Tongue (tissue), 2 donors: Measurements from ENCODE around the gene SIAE. TPM values are rescaled to one million over a fixed set of nuclear protein-coding genes. Genes with fewer than 3 reads are reported as not detected.

Experiments
- DNase-seq: peaks from one replicate; pipeline ENCODE4 v3.0.0-alpha.2; 2015
- total RNA-seq: library from RNA; depleted of rRNA; stranded (reverse); fragments of >200 nt; gene quantifications from one replicate; pipeline ENCODE4 v1.2.3, GENCODE V29; 2014

Gene SIAE
- total RNA-seq, 1 donor from 2014 or later, result 7.2 TPM

- DNase-seq, result no peak
These were observed 9.7 kb downstream of the SIAE start for GRCh38 chr11:124663861-124664260.

GRCh38 chr11:124662106-124662505 lies 11.4 kb downstream of the SIAE start:
- DNase-seq, result no peak

GRCh38 chr11:124661553-124661952 lies 12.0 kb downstream of the SIAE start:
- DNase-seq, result no peak

- DNase-seq, result no peak
These were observed 14.6 kb downstream of the SIAE start for GRCh38 chr11:124658986-124659385.

- DNase-seq, result no peak
These were observed 15.0 kb downstream of the SIAE start for GRCh38 chr11:124658501-124658900.

- DNase-seq, result no peak
These were observed 15.6 kb downstream of the SIAE start for GRCh38 chr11:124657904-124658303.

- DNase-seq, result peak; percentile 56
These were observed 16.5 kb downstream of the SIAE start for GRCh38 chr11:124656774-124657630.

GRCh38 chr11:124648610-124649009 lies 24.9 kb downstream of the SIAE start:
- no peak for DNase-seq

- DNase-seq, result no peak
These were observed 27.4 kb downstream of the SIAE start for GRCh38 chr11:124646148-124646547.

GRCh38 chr11:124644426-124645280 lies 28.9 kb downstream of the SIAE start:
- peak; percentile 78 for DNase-seq

GRCh38 chr11:124643605-124644425 lies 29.7 kb downstream of the SIAE start:
- peak; percentile 4 for DNase-seq

GRCh38 chr11:124643042-124643604 lies 30.4 kb downstream of the SIAE start:
- DNase-seq, result no peak

GRCh38 chr11:124642628-124643027 lies 30.9 kb downstream of the SIAE start:
- DNase-seq, result no peak

GRCh38 chr11:124640666-124641065 lies 32.9 kb downstream of the SIAE start:
- DNase-seq, result no peak

GRCh38 chr11:124639186-124639585 lies 34.4 kb downstream of the SIAE start:
- DNase-seq, result no peak

- DNase-seq, result no peak
These were observed 35.0 kb downstream of the SIAE start for GRCh38 chr11:124638500-124638899.

GRCh38 chr11:124635932-124636331 lies 37.6 kb downstream of the SIAE start:
- no peak for DNase-seq

- DNase-seq, result no peak
These were observed 40.2 kb downstream of the SIAE start for GRCh38 chr11:124633355-124633754.

- no peak for DNase-seq
These were observed 43.6 kb downstream of the SIAE start for GRCh38 chr11:124629961-124630360.

GRCh38 chr11:124627546-124627945 lies 46.0 kb downstream of the SIAE start:
- DNase-seq, result no peak

GRCh38 chr11:124625504-124626168 lies 47.9 kb downstream of the SIAE start:
- DNase-seq, result no peak
